HepG2 (cell line): ENCODE data around the gene ITPK1. TPM values are rescaled to one million over a fixed set of nuclear protein-coding genes. Genes with fewer than 3 reads are reported as not detected.

Source experiments
- AKAP8 ChIP-seq: sonication (generic); formaldehyde crosslinking; IDR thresholded peaks from 2 replicates; pipeline ENCODE4 v1.5.1; 2020; ENCODE audit warnings: mild to moderate bottlenecking, missing genetic modification reagents
- BRD4 ChIP-seq: sonication (generic); formaldehyde crosslinking; IDR thresholded peaks from 2 replicates; pipeline ENCODE4 v1.4.0; 2020; ENCODE audit warnings: missing genetic modification reagents
- KAT2B ChIP-seq: fragments of 150-350 bp; IDR thresholded peaks from 2 replicates; pipeline ENCODE4 v1.6.1; 2014; ENCODE audit warnings: low read depth, low read length, borderline replicate concordance
- KLF16 ChIP-seq, 2 experiments: sonication (generic) in 1 of 2; formaldehyde crosslinking in 1 of 2; IDR thresholded peaks; 2 replicates each; pipeline versions ENCODE4 v1.6.1 to v1.8.0; 2016 to 2023; ENCODE audit warnings: missing genetic modification reagents in 2 of 2, missing compliant biosample characterization in 1 of 2
- MZF1 ChIP-seq: sonication (generic); formaldehyde crosslinking; IDR thresholded peaks from 2 replicates; pipeline ENCODE4 v1.8.1; 2023; ENCODE audit warnings: mild to moderate bottlenecking, missing genetic modification reagents, borderline replicate concordance
- PHF5A ChIP-seq: IDR thresholded peaks from one replicate; pipeline ENCODE4 v1.6.1; 2018; ENCODE audit warnings: low read depth, missing genetic modification reagents; ENCODE audit not compliant: unreplicated experiment
- PTBP1 ChIP-seq: fragments of 200-400 bp; formaldehyde crosslinking; IDR thresholded peaks from 2 replicates; pipeline ENCODE4 v1.6.1; 2018; ENCODE audit warnings: low read length, low read depth; ENCODE audit not compliant: poor library complexity, severe bottlenecking
- RBAK ChIP-seq: sonication (generic); formaldehyde crosslinking; IDR thresholded peaks from 2 replicates; pipeline ENCODE4 v1.5.1; 2020; ENCODE audit warnings: mild to moderate bottlenecking, missing genetic modification reagents
- REST ChIP-seq, 2 experiments: IDR thresholded peaks; 2 replicates each; pipeline ENCODE4 v1.6.1; 2011 to 2012; ENCODE audit warnings: low read length in 2 of 2, borderline replicate concordance in 1 of 2, low read depth in 1 of 2, mild to moderate bottlenecking in 1 of 2, moderate library complexity in 1 of 2
- TRIM24 ChIP-seq: sonication (generic); formaldehyde crosslinking; IDR thresholded peaks from 2 replicates; pipeline ENCODE4 v1.8.0; 2022; ENCODE audit warnings: mild to moderate bottlenecking, missing genetic modification reagents
- YEATS2 ChIP-seq: sonication (generic); formaldehyde crosslinking; IDR thresholded peaks from 2 replicates; pipeline ENCODE4 v1.4.0; 2020; ENCODE audit warnings: missing genetic modification reagents, borderline replicate concordance
- ZFP91 ChIP-seq: sonication (generic); formaldehyde crosslinking; IDR thresholded peaks from 2 replicates; pipeline ENCODE4 v1.9.0; 2022; ENCODE audit warnings: missing genetic modification reagents, mild to moderate bottlenecking, borderline replicate concordance
- ZFX ChIP-seq: sonication (generic); formaldehyde crosslinking; IDR thresholded peaks from 2 replicates; pipeline ENCODE4 v1.4.0; 2020; ENCODE audit warnings: mild to moderate bottlenecking, low read depth, missing genetic modification reagents, moderate library complexity
- ZNF33A ChIP-seq: sonication (generic); formaldehyde crosslinking; IDR thresholded peaks from 2 replicates; pipeline ENCODE4 v1.5.1; 2020; ENCODE audit warnings: missing genetic modification reagents, mild to moderate bottlenecking, moderate library complexity, borderline replicate concordance
- ZNF557 ChIP-seq: sonication (generic); formaldehyde crosslinking; IDR thresholded peaks from 2 replicates; pipeline ENCODE4 v1.4.0; 2020; ENCODE audit warnings: missing genetic modification reagents
- ZNF614 ChIP-seq: IDR thresholded peaks from 2 replicates; pipeline ENCODE4 v1.6.1; 2018; ENCODE audit warnings: missing biosample characterization, missing genetic modification reagents, inconsistent platforms, borderline replicate concordance
- ZNF709 ChIP-seq: sonication (generic); formaldehyde crosslinking; IDR thresholded peaks from 2 replicates; pipeline ENCODE4 v1.5.0; 2020; ENCODE audit warnings: mild to moderate bottlenecking, missing genetic modification reagents
- ZNF747 ChIP-seq: sonication (generic); formaldehyde crosslinking; IDR thresholded peaks from 2 replicates; pipeline ENCODE4 v1.8.1; 2023; ENCODE audit warnings: missing genetic modification reagents, mild to moderate bottlenecking, borderline replicate concordance
- polyA plus RNA-seq, 8 experiments: library from polyadenylated mRNA; depleted of rRNA in 3 of 8; stranded (reverse) in 7 of 8; unstranded in 1 of 8; fragments of >200 nt; fragmentation: Illumina TruSeq in 4 of 8; extraction: Trizol in 4 of 8; gene quantifications; 2 replicates each; pipeline versions ENCODE4 v1.2.1 to v1.2.3, GENCODE V29; 2011 to 2016; ENCODE audit warnings: low read depth in 4 of 8, missing spikeins in 1 of 8, mixed read lengths in 1 of 8; ENCODE audit not compliant: insufficient read depth in 1 of 8
- total RNA-seq, 5 experiments: library from RNA; depleted of rRNA; stranded (reverse); fragments of >200 nt; fragmentation: Illumina TruSeq; extraction: Trizol; gene quantifications; 2 replicates each; pipeline ENCODE4 v1.2.3, GENCODE V29; 2016; ENCODE audit warnings: low read depth in 1 of 5
- TF ChIP-seq, protein P1 (sequence below): sonication (generic); formaldehyde crosslinking; IDR thresholded peaks from 2 replicates; pipeline ENCODE4 v1.5.0; 2020; ENCODE audit warnings: mild to moderate bottlenecking, missing genetic modification reagents, moderate library complexity
- TF ChIP-seq, protein P2 (sequence below): sonication (generic); formaldehyde crosslinking; IDR thresholded peaks from 2 replicates; pipeline ENCODE4 v1.4.0; 2020; ENCODE audit warnings: missing genetic modification reagents, low read depth, mild to moderate bottlenecking, borderline replicate concordance

ITPK1 gene
- total and polyA plus RNA-seq, 2 of the 13 experiments (the other 11 are each of a cell fraction or from before 2014, with no cell fraction given): 20.5 to 47.5 TPM

DNA sequence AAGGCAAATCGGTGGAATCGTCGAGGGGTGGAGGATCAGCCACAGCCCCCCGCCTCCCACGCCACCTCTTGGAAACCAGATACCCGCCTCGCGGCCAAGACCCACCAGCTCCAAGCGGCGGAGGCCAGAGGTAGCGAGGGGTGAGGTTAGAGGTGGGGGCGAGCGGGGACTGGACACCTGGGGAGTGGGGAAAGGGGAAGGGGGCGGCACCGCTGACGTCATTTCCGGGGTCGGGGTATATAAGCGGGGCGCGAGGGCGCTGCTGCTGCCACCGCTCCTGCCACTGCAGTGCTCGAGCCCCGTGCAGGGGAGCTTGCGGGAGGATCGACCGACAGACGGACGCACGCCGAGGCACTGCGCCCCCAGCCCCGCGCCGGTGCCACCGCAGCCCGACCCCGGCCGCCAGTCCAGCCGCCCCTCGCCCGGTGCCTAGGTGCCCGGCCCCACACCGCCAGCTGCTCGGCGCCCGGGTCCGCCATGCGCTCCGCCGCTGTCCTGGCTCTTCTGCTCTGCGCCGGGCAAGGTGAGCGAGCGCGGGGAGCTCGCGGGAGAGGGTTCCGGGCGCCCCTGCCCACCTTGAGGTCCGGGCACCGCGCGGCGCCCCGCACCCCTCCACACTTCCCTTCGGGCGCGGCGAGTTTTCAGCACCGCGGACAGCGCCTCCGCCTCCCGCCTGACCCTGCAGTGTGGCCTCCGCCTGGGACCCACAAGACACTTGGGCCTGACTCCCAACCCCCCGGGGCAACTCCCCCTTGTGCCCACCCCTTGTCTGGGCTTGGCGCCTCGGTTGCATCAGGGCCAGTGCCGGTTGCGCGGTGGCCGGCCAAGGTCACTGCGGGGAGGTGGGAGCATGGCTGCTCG lies 192.6 kb downstream of the ITPK1 start, which contains the start of gene CHGA (continued):
- TF ChIP-seq, protein P1, sequence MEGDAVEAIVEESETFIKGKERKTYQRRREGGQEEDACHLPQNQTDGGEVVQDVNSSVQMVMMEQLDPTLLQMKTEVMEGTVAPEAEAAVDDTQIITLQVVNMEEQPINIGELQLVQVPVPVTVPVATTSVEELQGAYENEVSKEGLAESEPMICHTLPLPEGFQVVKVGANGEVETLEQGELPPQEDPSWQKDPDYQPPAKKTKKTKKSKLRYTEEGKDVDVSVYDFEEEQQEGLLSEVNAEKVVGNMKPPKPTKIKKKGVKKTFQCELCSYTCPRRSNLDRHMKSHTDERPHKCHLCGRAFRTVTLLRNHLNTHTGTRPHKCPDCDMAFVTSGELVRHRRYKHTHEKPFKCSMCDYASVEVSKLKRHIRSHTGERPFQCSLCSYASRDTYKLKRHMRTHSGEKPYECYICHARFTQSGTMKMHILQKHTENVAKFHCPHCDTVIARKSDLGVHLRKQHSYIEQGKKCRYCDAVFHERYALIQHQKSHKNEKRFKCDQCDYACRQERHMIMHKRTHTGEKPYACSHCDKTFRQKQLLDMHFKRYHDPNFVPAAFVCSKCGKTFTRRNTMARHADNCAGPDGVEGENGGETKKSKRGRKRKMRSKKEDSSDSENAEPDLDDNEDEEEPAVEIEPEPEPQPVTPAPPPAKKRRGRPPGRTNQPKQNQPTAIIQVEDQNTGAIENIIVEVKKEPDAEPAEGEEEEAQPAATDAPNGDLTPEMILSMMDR (CRISPR knock-in tag): peak; percentile 18; the same call in 1 of the 2 replicates
- TF ChIP-seq ZNF747 (CRISPR knock-in tag) (no peak), YEATS2 (peak; percentile 52; the same call in 1 of the 2 replicates), MZF1 (CRISPR knock-in tag) (0 out of 2 replicates have a peak, but pooled peaks have one; percentile 61), TRIM24 (CRISPR knock-in tag) (no peak), REST (IDR thresholded peaks at IDR 0.05; ENCODE audit: borderline replicate concordance in 1 of 2, low read depth in 1 of 2, low read length in 2 of 2) (peak in 1 of 2 experiments; percentile 99), PTBP1 (no peak), ZFX (peak; percentile 42; the same call in 1 of the 2 replicates), ZNF709 (CRISPR knock-in tag) (peak; percentile 67; the same call in 1 of the 2 replicates), AKAP8 (peak; percentile 76; the same call in 1 of the 2 replicates), ZFP91 (peak; percentile 42; the same call in 1 of the 2 replicates), ZNF557 (CRISPR knock-in tag) (peak; percentile 98), PHF5A (CRISPR knock-in tag) (no peak), RBAK (CRISPR knock-in tag) (no peak), ZNF33A (CRISPR knock-in tag) (no peak), KLF16 (CRISPR knock-in tag; IDR thresholded peaks at IDR 0.05) (peak in 1 of 2 experiments; percentile 95; a peak in 2 of 4 replicates), ZNF614 (CRISPR knock-in tag) (peak; percentile 69; the same call in 1 of the 2 replicates), KAT2B (no peak), BRD4 (CRISPR knock-in tag) (no peak)
- TF ChIP-seq, protein P2, sequence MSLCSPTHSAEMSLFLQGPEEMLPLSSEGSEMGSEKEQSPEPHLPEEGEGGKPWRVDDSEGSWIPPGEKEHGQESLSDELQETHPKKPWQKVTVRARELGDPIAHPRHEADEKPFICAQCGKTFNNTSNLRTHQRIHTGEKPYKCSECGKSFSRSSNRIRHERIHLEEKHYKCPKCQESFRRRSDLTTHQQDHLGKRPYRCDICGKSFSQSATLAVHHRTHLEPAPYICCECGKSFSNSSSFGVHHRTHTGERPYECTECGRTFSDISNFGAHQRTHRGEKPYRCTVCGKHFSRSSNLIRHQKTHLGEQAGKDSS: peak; percentile 93
